Loucy (cell line): ENCODE data around the gene CACNA2D3.

Source experiments
- H2AFZ ChIP-seq: fragments of 200-600 bp; sonication (generic); 2 replicates; pipeline ENCODE4 v1.6.0; 2016; ENCODE audit warnings: antibody characterized with exemption, mild to moderate bottlenecking, low read length, moderate library complexity
- H3F3A ChIP-seq: fragments of 200-600 bp; 2 replicates; pipeline ENCODE4 v1.6.0; 2016; ENCODE audit warnings: antibody characterized with exemption, low read depth, mild to moderate bottlenecking
- H3K27me3 ChIP-seq: fragments of 200-600 bp; sonication (generic); 2 replicates; pipeline ENCODE4 v1.6.1; 2014; ENCODE audit warnings: low read length, mild to moderate bottlenecking; ENCODE audit not compliant: insufficient read depth, poor library complexity, severe bottlenecking
- H3K36me3 ChIP-seq: fragments of 200-600 bp; sonication (generic); 2 replicates; pipeline ENCODE4 v1.6.1; 2016; ENCODE audit warnings: low read length; ENCODE audit not compliant: insufficient read depth
- H3K4me1 ChIP-seq: fragments of 200-600 bp; sonication (generic); 2 replicates; pipeline ENCODE4 v1.5.1; 2014; ENCODE audit warnings: low read length, mild to moderate bottlenecking; ENCODE audit not compliant: insufficient read depth, poor library complexity, severe bottlenecking
- H3K4me2 ChIP-seq: fragments of 200-600 bp; sonication (generic); 2 replicates; pipeline ENCODE4 v1.6.0; 2014; ENCODE audit warnings: antibody characterized with exemption, low read length, low read depth, mild to moderate bottlenecking; ENCODE audit not compliant: poor library complexity, severe bottlenecking
- H3K4me3 ChIP-seq: fragments of 200-600 bp; sonication (generic); 2 replicates; pipeline ENCODE4 v1.5.1; 2014; ENCODE audit warnings: low read length, mild to moderate bottlenecking, mixed read lengths; ENCODE audit not compliant: poor library complexity, severe bottlenecking
- H3K79me2 ChIP-seq: fragments of 200-600 bp; sonication (generic); 2 replicates; pipeline ENCODE4 v1.6.1; 2014; ENCODE audit warnings: low read length; ENCODE audit not compliant: insufficient read depth
- H3K9ac ChIP-seq: fragments of 200-600 bp; sonication (generic); 2 replicates; pipeline ENCODE4 v1.6.0; 2014; ENCODE audit warnings: mild to moderate bottlenecking, low read depth, low read length, moderate library complexity; ENCODE audit not compliant: poor library complexity, severe bottlenecking
- H3K9me2 ChIP-seq: fragments of 200-600 bp; sonication (generic); replicated peaks from 2 replicates; pipeline ENCODE4 v1.6.1; 2016; ENCODE audit warnings: low read depth, low read length, mixed read lengths
- H3K9me3 ChIP-seq: fragments of 200-600 bp; sonication (generic); 2 replicates; pipeline ENCODE4 v1.6.1; 2014; ENCODE audit warnings: mild to moderate bottlenecking, antibody characterized with exemption, low read length, low read depth; ENCODE audit not compliant: insufficient read depth
- H4K20me1 ChIP-seq: fragments of 200-600 bp; sonication (generic); 2 replicates; pipeline ENCODE4 v1.6.0; 2014; ENCODE audit warnings: antibody characterized with exemption, low read length, mild to moderate bottlenecking; ENCODE audit not compliant: insufficient read depth, poor library complexity, severe bottlenecking
- CTCF ChIP-seq: fragments of 200-600 bp; sonication (generic); conservative IDR thresholded peaks from 2 replicates; pipeline ENCODE4 v1.5.1; 2014; ENCODE audit warnings: mild to moderate bottlenecking, antibody characterized with exemption, low read length
- EZH2phosphoT487 ChIP-seq: fragments of 200-600 bp; IDR thresholded peaks from 2 replicates; pipeline ENCODE4 v1.6.1; 2018; ENCODE audit warnings: antibody characterized with exemption, mild to moderate bottlenecking, moderate library complexity, borderline replicate concordance

CACNA2D3 gene

DNA sequence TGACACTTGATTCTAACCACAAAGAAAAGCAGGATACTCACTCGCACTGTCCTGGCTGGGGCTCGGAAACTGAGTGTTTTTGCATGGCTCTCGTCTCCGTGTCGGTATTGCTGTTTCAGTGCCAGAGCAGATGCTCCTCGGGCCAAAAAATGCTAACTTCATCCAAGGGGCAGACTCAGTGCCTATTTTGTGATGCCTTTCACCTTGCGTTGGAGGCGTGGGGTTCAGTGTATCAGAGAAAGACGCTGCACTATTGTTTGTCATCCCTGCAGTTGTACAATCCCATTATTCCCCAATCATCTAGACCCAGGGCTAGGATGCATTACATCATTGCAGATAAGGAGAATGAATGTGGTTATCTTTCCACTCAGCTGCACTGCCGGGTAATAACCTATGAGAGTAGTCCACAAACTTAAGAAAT is 1.4 kb downstream of the CACNA2D3 start:
- no peak overlapping the region for H3K4me2 ChIP-seq

DNA sequence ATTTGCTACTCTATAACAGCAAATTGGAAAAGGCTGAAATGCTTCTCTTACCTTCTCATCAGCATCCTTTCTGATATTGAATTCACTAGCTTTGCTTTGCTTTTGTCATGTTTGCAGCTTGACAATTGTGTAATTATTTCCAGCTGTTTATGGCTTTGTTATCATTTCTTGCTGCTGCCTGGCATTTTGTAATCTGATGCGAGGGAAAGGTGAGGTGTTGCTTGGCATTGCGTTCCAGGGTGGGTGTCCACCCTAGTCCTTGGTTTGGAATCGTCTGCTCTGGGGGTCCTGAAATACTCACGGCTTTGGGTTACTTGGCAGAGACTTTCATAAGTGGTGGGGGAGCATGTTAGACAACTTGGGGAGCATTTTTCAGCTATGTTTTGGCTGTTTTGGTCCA is 2.9 kb downstream of the CACNA2D3 start:
- Histone ChIP-seq H3K9me2 (no peaks in the 10 kb centered on the region), H3K9me3 (no peaks in the 10 kb centered on the region), H3K9ac (no peak overlapping the region), H4K20me1 (no peaks in the 10 kb centered on the region), H3K4me3 (no peak overlapping the region), H3K27me3 (no peaks in the 10 kb centered on the region), H2AFZ (no peak overlapping the region), H3K4me2 (no peak overlapping the region), H3K36me3 (no peaks in the 10 kb centered on the region), H3K79me2 (no peaks in the 10 kb centered on the region), H3F3A (no peaks in the 10 kb centered on the region), H3K4me1 (no peaks in the 10 kb centered on the region)
- no peak for TF ChIP-seq EZH2phosphoT487
- no peak for TF ChIP-seq CTCF

More for the DNA sequence above, 1.4 kb downstream of the CACNA2D3 start:
- no peak overlapping the region for H3K4me3 ChIP-seq
- no peaks in the 10 kb centered on the region for H3F3A ChIP-seq
- no peaks in the 10 kb centered on the region for H3K79me2 ChIP-seq
- no peaks in the 10 kb centered on the region for H3K4me1 ChIP-seq
- no peaks in the 10 kb centered on the region for H3K9me2 ChIP-seq
- TF ChIP-seq EZH2phosphoT487 (no peak), CTCF (no peak)
- no peaks in the 10 kb centered on the region for H3K9me3 ChIP-seq
- H3K36me3 ChIP-seq, result no peaks in the 10 kb centered on the region
- no peak overlapping the region for H2AFZ ChIP-seq
- no peaks in the 10 kb centered on the region for H4K20me1 ChIP-seq
- no peaks in the 10 kb centered on the region for H3K27me3 ChIP-seq
- no peak overlapping the region for H3K9ac ChIP-seq

- Histone ChIP-seq H3K36me3 (no peaks in the 10 kb centered on the region), H4K20me1 (no peaks in the 10 kb centered on the region), H2AFZ (no peak overlapping the region), H3K4me1 (no peaks in the 10 kb centered on the region), H3K9ac (no peak overlapping the region), H3K4me3 (no peak overlapping the region), H3F3A (no peaks in the 10 kb centered on the region), H3K4me2 (no peak overlapping the region), H3K27me3 (no peaks in the 10 kb centered on the region), H3K9me2 (no peaks in the 10 kb centered on the region), H3K79me2 (no peaks in the 10 kb centered on the region), H3K9me3 (no peaks in the 10 kb centered on the region)
- TF ChIP-seq CTCF, result no peak
- TF ChIP-seq EZH2phosphoT487, result no peak
Measured at GRCh38 chr3:54126551-54126950, 4.2 kb downstream of the CACNA2D3 start.
